C4-2B (cell line): ENCODE results near the gene RAB43.
"Not testable (repeated sequence)": the region's sequence is repeated elsewhere in the genome, so short reads cannot be mapped to it uniquely, and the experiment has no call there.

Experiments
- H3K27ac ChIP-seq: fragments of 450-650 bp; 2 replicates; pipeline ENCODE4 v1.5.1; 2017
- ZFX ChIP-seq: fragments of 450-650 bp; IDR thresholded peaks from 2 replicates; pipeline ENCODE4 v1.6.1; 2017
- TF ChIP-seq, protein P1 (sequence below): fragments of 450-650 bp; conservative IDR thresholded peaks from 2 replicates; pipeline ENCODE4 v1.5.1; 2017; ENCODE audit warnings: mild to moderate bottlenecking

Gene RAB43

GRCh38 chr3:129144786-129145185 is 23.2 kb upstream of the RAB43 start:
- H3K27ac ChIP-seq, result no peak overlapping the region
- TF ChIP-seq, protein P1, sequence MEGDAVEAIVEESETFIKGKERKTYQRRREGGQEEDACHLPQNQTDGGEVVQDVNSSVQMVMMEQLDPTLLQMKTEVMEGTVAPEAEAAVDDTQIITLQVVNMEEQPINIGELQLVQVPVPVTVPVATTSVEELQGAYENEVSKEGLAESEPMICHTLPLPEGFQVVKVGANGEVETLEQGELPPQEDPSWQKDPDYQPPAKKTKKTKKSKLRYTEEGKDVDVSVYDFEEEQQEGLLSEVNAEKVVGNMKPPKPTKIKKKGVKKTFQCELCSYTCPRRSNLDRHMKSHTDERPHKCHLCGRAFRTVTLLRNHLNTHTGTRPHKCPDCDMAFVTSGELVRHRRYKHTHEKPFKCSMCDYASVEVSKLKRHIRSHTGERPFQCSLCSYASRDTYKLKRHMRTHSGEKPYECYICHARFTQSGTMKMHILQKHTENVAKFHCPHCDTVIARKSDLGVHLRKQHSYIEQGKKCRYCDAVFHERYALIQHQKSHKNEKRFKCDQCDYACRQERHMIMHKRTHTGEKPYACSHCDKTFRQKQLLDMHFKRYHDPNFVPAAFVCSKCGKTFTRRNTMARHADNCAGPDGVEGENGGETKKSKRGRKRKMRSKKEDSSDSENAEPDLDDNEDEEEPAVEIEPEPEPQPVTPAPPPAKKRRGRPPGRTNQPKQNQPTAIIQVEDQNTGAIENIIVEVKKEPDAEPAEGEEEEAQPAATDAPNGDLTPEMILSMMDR, result no peak
- no peak for TF ChIP-seq ZFX

GRCh38 chr3:129141011-129141410 is 19.4 kb upstream of the RAB43 start:
- H3K27ac ChIP-seq, result not testable (repeated sequence)

DNA sequence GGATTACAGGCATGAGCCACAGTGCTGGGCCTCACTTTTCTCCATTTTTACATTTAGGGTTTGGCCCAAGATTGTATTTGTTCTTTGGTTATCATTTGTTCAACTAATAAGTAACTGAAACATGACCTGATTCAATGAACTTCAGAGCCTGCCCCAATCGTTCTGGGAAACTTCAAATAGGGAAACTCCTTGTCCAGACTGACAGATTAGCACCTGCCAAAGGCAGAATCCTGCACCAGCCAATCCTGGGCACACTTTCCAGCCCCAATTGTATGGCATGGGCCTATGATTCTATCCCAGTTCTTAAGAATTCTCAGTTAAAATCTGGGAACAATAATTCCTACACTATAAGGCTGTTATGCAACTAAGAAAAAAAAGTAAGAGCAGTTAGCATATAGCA is 18.3 kb upstream of the RAB43 start:
- no peak overlapping the region for H3K27ac ChIP-seq
- TF ChIP-seq, protein P1, result no peak
- TF ChIP-seq ZFX, result no peak

GRCh38 chr3:129136275-129136674 is 14.7 kb upstream of the RAB43 start:
- not testable (repeated sequence) for H3K27ac ChIP-seq

GRCh38 chr3:129132097-129132866 is 10.7 kb upstream of the RAB43 start:
- no peak overlapping the region for H3K27ac ChIP-seq
- TF ChIP-seq, protein P1, result no peak
- no peak for TF ChIP-seq ZFX

- no peak for TF ChIP-seq ZFX
- TF ChIP-seq, protein P1, result no peak
- no peak overlapping the region for H3K27ac ChIP-seq
These were observed 10.0 kb upstream of the RAB43 start for GRCh38 chr3:129131465-129132088.

GRCh38 chr3:129130291-129130813 is 8.7 kb upstream of the RAB43 start:
- H3K27ac ChIP-seq, result no peak overlapping the region
- no peak for TF ChIP-seq ZFX
- TF ChIP-seq, protein P1, result no peak

GRCh38 chr3:129128357-129129155 is 7.0 kb upstream of the RAB43 start:
- no peak overlapping the region for H3K27ac ChIP-seq
- TF ChIP-seq, protein P1, result no peak
- TF ChIP-seq ZFX, result no peak
